Measurements from ENCODE around the gene CCNL2. TPM values are rescaled to one million over a fixed set of nuclear protein-coding genes. Genes with fewer than 3 reads are reported as not detected.
A peak's percentile ranks its signal among the peaks of the same experiment; 100 is the strongest.

CCNL2 gene
- total RNA-seq, 1 experiment from 2014 or later, result 142 TPM

- CTCF ChIA-PET, result interaction anchor here (0.9 to 1.9 kb wide), 4 partner anchors 12 to 47 kb away, joined by 3 to 11 read pairs (median 6); partner anchors contain the start of gene CCNL2
- H3K4me3 Mint-ChIP-seq, result no peak overlapping the region
- H3K4me1 Mint-ChIP-seq, result 0 out of 2 replicates have a peak, but pooled peaks cover 3% of the 10 kb centered on the region
- DNase-seq (ENCODE audit: low spot score) (no peak), ATAC-seq (no peak)
- TF ChIP-seq E2F5 (CRISPR knock-in tag; IDR thresholded peaks at IDR 0.05) (no peak), ZNF263 (CRISPR knock-in tag; IDR thresholded peaks at IDR 0.05; ENCODE audit: low read depth) (0 out of 2 replicates have a peak, but pooled peaks have one; percentile 28)
- no peak overlapping the region for H3K27ac Mint-ChIP-seq
- no peaks in the 10 kb centered on the region for H3K9me3 Mint-ChIP-seq
- POLR2A ChIA-PET, result no interaction called here
- no peaks in the 10 kb centered on the region for H3K36me3 Mint-ChIP-seq
- no peaks in the 10 kb centered on the region; the same call in 1 of the 2 replicates for H3K27me3 Mint-ChIP-seq (ENCODE audit: low read depth)
These were observed 43.1 kb upstream of the CCNL2 start for GRCh38 chr1:1442069-1442770.

- peak; percentile 71 for DNase-seq (ENCODE audit: low spot score)
- Mint-ChIP-seq H3K36me3 (no peaks in the 10 kb centered on the region), H3K27me3 (ENCODE audit: low read depth) (peaks cover 2% of the 10 kb centered on the region), H3K9me3 (no peaks in the 10 kb centered on the region), H3K4me1 (peaks cover 5% of the 10 kb centered on the region; the same call in 1 of the 2 replicates), H3K4me3 (no peak overlapping the region), H3K27ac (no peak overlapping the region)
- TF ChIP-seq E2F5 (CRISPR knock-in tag; IDR thresholded peaks at IDR 0.05), result peak; percentile 23; the same call in 1 of the 2 replicates
- TF ChIP-seq CTCF (IDR thresholded peaks at IDR 0.05), result peak; percentile 75
- TF ChIP-seq GABPB1 (CRISPR knock-in tag; IDR thresholded peaks at IDR 0.05), result no peak
- TF ChIP-seq ZNF317 (CRISPR knock-in tag; IDR thresholded peaks at IDR 0.05; ENCODE audit: borderline replicate concordance, low read depth), result no peak
- 0 out of 2 replicates have a peak, but pooled peaks have one; percentile 37 for TF ChIP-seq HMGXB4 (CRISPR knock-in tag; IDR thresholded peaks at IDR 0.05)
- no peak for TF ChIP-seq GRHL2 (CRISPR knock-in tag; IDR thresholded peaks at IDR 0.05; ENCODE audit: insufficient replicate concordance, severe bottlenecking)
- no peak for TF ChIP-seq ZNF138 (CRISPR knock-in tag; conservative IDR thresholded peaks at IDR 0.05)
- ChIA-PET CTCF (interaction anchor here (0.7 to 1.9 kb wide), 16 partner anchors 9 to 94 kb away, joined by 3 to 11 read pairs (median 4); partner anchors contain the start of genes CCNL2 and MRPL20), POLR2A (interaction anchor here (1.1 kb wide), 1 partner anchor 9 kb away, joined by 5 read pairs; no protein-coding TSS in a partner anchor)
- peak; percentile 75 for ATAC-seq
These were observed 42.1 kb upstream of the CCNL2 start for GRCh38 chr1:1441002-1441888.

GRCh38 chr1:1440262-1441001, 41.3 kb upstream of the CCNL2 start:
- DNase-seq (ENCODE audit: low spot score) (no peak), ATAC-seq (no peak)
- POLR2A ChIA-PET, result interaction anchor here (1.1 kb wide), 1 partner anchor 8 kb away, joined by 5 read pairs; no protein-coding TSS in a partner anchor
- peaks cover 6% of the 10 kb centered on the region; the same call in 1 of the 2 replicates for H3K4me1 Mint-ChIP-seq
- no peak overlapping the region for H3K4me3 Mint-ChIP-seq
- TF ChIP-seq ERG (CRISPR knock-in tag; IDR thresholded peaks at IDR 0.05), result no peak
- H3K9me3 Mint-ChIP-seq, result no peaks in the 10 kb centered on the region
- peak overlapping the region; percentile 41; the same call in 1 of the 2 replicates for H3K27ac Mint-ChIP-seq
- H3K27me3 Mint-ChIP-seq (ENCODE audit: low read depth), result peaks cover 4% of the 10 kb centered on the region
- H3K36me3 Mint-ChIP-seq, result no peaks in the 10 kb centered on the region
- CTCF ChIA-PET, result interaction anchor here (0.7 to 1.9 kb wide), 13 partner anchors 8 to 93 kb away, joined by 3 to 11 read pairs (median 4); partner anchors contain the start of genes CCNL2 and MRPL20

Measured in WTC11 (cell line).